A673 (cell line): ENCODE results near the gene CDH6.

Experiments used
- EZH2 ChIP-seq: fragments of 200-600 bp; sonication (generic); IDR thresholded peaks from 2 replicates; pipeline ENCODE4 v1.6.1; 2017; ENCODE audit warnings: borderline replicate concordance, low read depth, mild to moderate bottlenecking, mixed read lengths, antibody characterized with exemption, low read length; ENCODE audit not compliant: poor library complexity, severe bottlenecking
- TF ChIP-seq, protein P1 (sequence below): fragments of 300-800, 200-600 bp; sonication (generic); conservative IDR thresholded peaks from 2 replicates; pipeline ENCODE4 v1.5.1; 2017; ENCODE audit warnings: low read depth, mild to moderate bottlenecking, antibody characterized with exemption, low read length, moderate library complexity, mixed read lengths

DNA sequence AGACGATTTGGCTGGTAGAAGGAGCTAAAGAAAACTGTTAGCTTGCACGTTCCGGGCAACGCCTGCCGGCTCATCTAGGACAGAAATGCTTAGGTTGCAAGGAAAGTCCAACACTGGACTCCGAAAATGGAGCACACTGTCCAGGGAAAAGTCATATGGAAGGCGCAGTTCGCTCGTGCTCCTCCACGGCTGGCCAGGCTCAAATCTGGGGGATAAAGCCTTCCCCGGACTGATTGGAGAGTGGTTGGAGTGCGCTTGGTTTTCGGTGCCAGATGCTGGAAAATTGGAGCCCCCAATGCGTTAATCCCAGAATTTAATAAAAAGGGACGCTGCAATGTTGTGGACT is 955 bp downstream of the CDH6 start:
- TF ChIP-seq, protein P1, sequence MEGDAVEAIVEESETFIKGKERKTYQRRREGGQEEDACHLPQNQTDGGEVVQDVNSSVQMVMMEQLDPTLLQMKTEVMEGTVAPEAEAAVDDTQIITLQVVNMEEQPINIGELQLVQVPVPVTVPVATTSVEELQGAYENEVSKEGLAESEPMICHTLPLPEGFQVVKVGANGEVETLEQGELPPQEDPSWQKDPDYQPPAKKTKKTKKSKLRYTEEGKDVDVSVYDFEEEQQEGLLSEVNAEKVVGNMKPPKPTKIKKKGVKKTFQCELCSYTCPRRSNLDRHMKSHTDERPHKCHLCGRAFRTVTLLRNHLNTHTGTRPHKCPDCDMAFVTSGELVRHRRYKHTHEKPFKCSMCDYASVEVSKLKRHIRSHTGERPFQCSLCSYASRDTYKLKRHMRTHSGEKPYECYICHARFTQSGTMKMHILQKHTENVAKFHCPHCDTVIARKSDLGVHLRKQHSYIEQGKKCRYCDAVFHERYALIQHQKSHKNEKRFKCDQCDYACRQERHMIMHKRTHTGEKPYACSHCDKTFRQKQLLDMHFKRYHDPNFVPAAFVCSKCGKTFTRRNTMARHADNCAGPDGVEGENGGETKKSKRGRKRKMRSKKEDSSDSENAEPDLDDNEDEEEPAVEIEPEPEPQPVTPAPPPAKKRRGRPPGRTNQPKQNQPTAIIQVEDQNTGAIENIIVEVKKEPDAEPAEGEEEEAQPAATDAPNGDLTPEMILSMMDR = no peak
- no peak for TF ChIP-seq EZH2
